GM19463 (cell line): ENCODE data around the gene BBS9.

Source experiments
- ATAC-seq: cut with Tn5 transposase; IDR thresholded peaks from one replicate; pipeline ENCODE4 v1.9.1; 2021; ENCODE audit warnings: mild to moderate bottlenecking, moderate library complexity; ENCODE audit not compliant: unreplicated experiment

The BBS9 gene

GRCh38 chr7:33118383-33118782 is 11.0 kb upstream of the BBS9 start:
- ATAC-seq: no peak

- no peak for ATAC-seq
These were observed 2.3 kb upstream of the BBS9 start for GRCh38 chr7:33127085-33127484.

- no peak for ATAC-seq
These were observed 754 bp upstream of the BBS9 start for GRCh38 chr7:33128631-33128989.

GRCh38 chr7:33129806-33130153 is 416 bp downstream of the BBS9 start:
- no peak for ATAC-seq

GRCh38 chr7:33130184-33130583 is 820 bp downstream of the BBS9 start:
- ATAC-seq: no peak

GRCh38 chr7:33137103-33137502 is 7.7 kb downstream of the BBS9 start:
- no peak for ATAC-seq

- no peak for ATAC-seq
These were observed 13.2 kb downstream of the BBS9 start for GRCh38 chr7:33142585-33142984.

GRCh38 chr7:33143996-33144718 is 14.8 kb downstream of the BBS9 start:
- ATAC-seq: no peak

GRCh38 chr7:33145156-33145555 is 15.8 kb downstream of the BBS9 start:
- ATAC-seq: no peak

- no peak for ATAC-seq
These were observed 22.7 kb downstream of the BBS9 start for GRCh38 chr7:33152087-33152486.

- ATAC-seq: no peak
These were observed 26.4 kb downstream of the BBS9 start for GRCh38 chr7:33155811-33156210.

GRCh38 chr7:33156441-33156840 is 27.1 kb downstream of the BBS9 start:
- ATAC-seq: no peak

GRCh38 chr7:33157311-33157710 is 27.9 kb downstream of the BBS9 start:
- ATAC-seq: no peak

GRCh38 chr7:33157781-33158180 is 28.4 kb downstream of the BBS9 start:
- no peak for ATAC-seq

- no peak for ATAC-seq
These were observed 48.5 kb downstream of the BBS9 start for GRCh38 chr7:33177876-33178275.

- no peak for ATAC-seq
These were observed 50.2 kb downstream of the BBS9 start for GRCh38 chr7:33179519-33179918.

GRCh38 chr7:33183504-33183903 is 54.1 kb downstream of the BBS9 start:
- no peak for ATAC-seq

GRCh38 chr7:33184828-33185227 is 55.5 kb downstream of the BBS9 start:
- ATAC-seq: no peak

GRCh38 chr7:33185786-33186185 is 56.4 kb downstream of the BBS9 start:
- ATAC-seq: no peak

GRCh38 chr7:33186192-33186591 is 56.8 kb downstream of the BBS9 start:
- no peak for ATAC-seq

GRCh38 chr7:33190688-33191304 is 61.4 kb downstream of the BBS9 start:
- ATAC-seq: no peak

- peak; percentile 59 for ATAC-seq
These were observed 62.0 kb downstream of the BBS9 start for GRCh38 chr7:33191340-33191739.

GRCh38 chr7:33192695-33193291 is 63.4 kb downstream of the BBS9 start:
- ATAC-seq: no peak
